Activated naive CD8-positive, alpha-beta T cell treated with anti-CD3 and anti-CD28 coated beads, Interleukin-2, amount 10 ng/mL, durations not matched to agents 7 days and 5 days (primary cell): ENCODE results near the gene NLRX1. TPM values are rescaled to one million over a fixed set of nuclear protein-coding genes. Genes with fewer than 3 reads are reported as not detected.
"Not testable (repeated sequence)": the region's sequence is repeated elsewhere in the genome, so short reads cannot be mapped to it uniquely, and the experiment has no call there.

Experiments used
- ATAC-seq: fragments of 150-1000 bp; cut with Tn5 transposase; one replicate; pipeline ENCODE4 v1.10.0; 2021; ENCODE audit warnings: low read depth, moderate library complexity
- POLR2A ChIA-PET: fragments of 350-600 bp; sonication (Branson Sonifier 250); formaldehyde crosslinking; loops from one replicate; lab custom pipeline; 2021; ENCODE audit warnings: antibody characterized with exemption; lab: Charles Lee
- DNase-seq: peaks from one replicate; pipeline ENCODE4 v3.0.0; 2021
- H3K27ac Mint-ChIP-seq: one replicate; pipeline ENCODE4 v1.8.0; 2022; ENCODE audit warnings: mild to moderate bottlenecking, mixed read lengths
- H3K27me3 Mint-ChIP-seq: one replicate; pipeline ENCODE4 v1.8.0; 2022; ENCODE audit warnings: mild to moderate bottlenecking, moderate library complexity, mixed read lengths
- H3K36me3 Mint-ChIP-seq: one replicate; pipeline ENCODE4 v1.8.0; 2021; ENCODE audit warnings: mild to moderate bottlenecking, mixed read lengths
- H3K4me1 Mint-ChIP-seq: one replicate; pipeline ENCODE4 v1.8.0; 2021; ENCODE audit warnings: mixed read lengths
- H3K4me3 Mint-ChIP-seq: one replicate; pipeline ENCODE4 v1.8.0; 2022; ENCODE audit warnings: mild to moderate bottlenecking, moderate library complexity, mixed read lengths
- H3K9me3 Mint-ChIP-seq: one replicate; pipeline ENCODE4 v1.8.0; 2021; ENCODE audit warnings: mixed read lengths
- total RNA-seq, 2 experiments: library from RNA; stranded (reverse); gene quantifications; one replicate each; pipeline ENCODE4 v1.2.3, GENCODE V29; 2021

The NLRX1 gene
- total RNA-seq: 10 to 100 TPM; 20.7 to 25.2 TPM

- no peaks in the 10 kb centered on the region for H3K9me3 Mint-ChIP-seq
- no peaks in the 10 kb centered on the region for H3K27me3 Mint-ChIP-seq
- ATAC-seq (peak; percentile 89), DNase-seq (peak; percentile 84)
- peaks cover 2% of the 10 kb centered on the region for H3K36me3 Mint-ChIP-seq
- POLR2A ChIA-PET: interaction anchor here (0.5 to 2.6 kb wide), 26 partner anchors 8 to 597 kb away, joined by 3 to 22 read pairs (median 6); partner anchors contain the start of genes ABCG4, C2CD2L, CBL and CENATAC
- peaks cover 19% of the 10 kb centered on the region for H3K4me1 Mint-ChIP-seq
- peak within 1 kb of the TSS; percentile 92 for H3K4me3 Mint-ChIP-seq
- H3K27ac Mint-ChIP-seq: peak within 1 kb of the TSS; percentile 94
Measured at GRCh38 chr11:119168471-119169281, at the start of gene NLRX1. Gene NLRX1 (plus strand): TSS chr11:119168725. CDS start chr11:119171404, 2,679 bp downstream.

GRCh38 chr11:119118946-119119345 lies 49.6 kb upstream of the NLRX1 start:
- no peak for ATAC-seq
- Mint-ChIP-seq H3K27me3 (no peaks in the 10 kb centered on the region), H3K27ac (no peak overlapping the region), H3K4me3 (no peak overlapping the region), H3K4me1 (peaks cover 38% of the 10 kb centered on the region), H3K36me3 (peaks cover 25% of the 10 kb centered on the region), H3K9me3 (no peaks in the 10 kb centered on the region)
- no peak for DNase-seq
- POLR2A ChIA-PET: interaction anchor here (0.5 to 0.8 kb wide), 4 partner anchors 13 to 375 kb away, joined by 3 read pairs; partner anchors contain the start of gene DPAGT1

GRCh38 chr11:119120639-119121007 lies 47.9 kb upstream of the NLRX1 start:
- DNase-seq (no peak), ATAC-seq (no peak)
- H3K27me3 Mint-ChIP-seq: no peaks in the 10 kb centered on the region
- no peaks in the 10 kb centered on the region for H3K9me3 Mint-ChIP-seq
- peaks cover 17% of the 10 kb centered on the region for H3K36me3 Mint-ChIP-seq
- POLR2A ChIA-PET: interaction anchor here (0.8 to 2.6 kb wide), 9 partner anchors 9 to 682 kb away, joined by 4 to 20 read pairs (median 5); partner anchors contain the start of genes C2CD2L, CBL, DPAGT1 and HYOU1
- peak overlapping the region; percentile 93 for H3K4me3 Mint-ChIP-seq
- peaks cover 31% of the 10 kb centered on the region for H3K4me1 Mint-ChIP-seq
- peak overlapping the region; percentile 86 for H3K27ac Mint-ChIP-seq

GRCh38 chr11:119121008-119121810 lies 47.3 kb upstream of the NLRX1 start, which contains the start of gene HINFP:
Gene HINFP (plus strand): TSS chr11:119121580. CDS start chr11:119126945, 5,365 bp downstream.
- peaks cover 13% of the 10 kb centered on the region for H3K36me3 Mint-ChIP-seq
- ATAC-seq: peak; percentile 97
- peak within 1 kb of the TSS; percentile 86 for H3K27ac Mint-ChIP-seq
- peak; percentile 97 for DNase-seq
- no peaks in the 10 kb centered on the region for H3K27me3 Mint-ChIP-seq
- peak within 1 kb of the TSS; percentile 93 for H3K4me3 Mint-ChIP-seq
- H3K9me3 Mint-ChIP-seq: no peaks in the 10 kb centered on the region
- POLR2A ChIA-PET: interaction anchor here (0.6 to 3.0 kb wide), 14 partner anchors 9 to 682 kb away, joined by 3 to 22 read pairs (median 4); partner anchors contain the start of genes ABCG4, C2CD2L, CBL and DPAGT1
- peaks cover 25% of the 10 kb centered on the region for H3K4me1 Mint-ChIP-seq

GRCh38 chr11:119121811-119122124 lies 46.8 kb upstream of the NLRX1 start:
- Mint-ChIP-seq H3K27ac (peak overlapping the region; percentile 86), H3K9me3 (no peaks in the 10 kb centered on the region), H3K27me3 (no peaks in the 10 kb centered on the region), H3K4me1 (peaks cover 28% of the 10 kb centered on the region), H3K4me3 (peak overlapping the region; percentile 93), H3K36me3 (peaks cover 11% of the 10 kb centered on the region)
- DNase-seq (no peak), ATAC-seq (no peak)
- POLR2A ChIA-PET: interaction anchor here (0.6 to 3.0 kb wide), 12 partner anchors 10 to 197 kb away, joined by 3 to 22 read pairs (median 5); partner anchors contain the start of genes ABCG4, C2CD2L, CBL and DPAGT1

GRCh38 chr11:119125821-119126220 lies 42.7 kb upstream of the NLRX1 start:
- Mint-ChIP-seq H3K27me3 (no peaks in the 10 kb centered on the region), H3K4me3 (no peak overlapping the region), H3K27ac (no peak overlapping the region), H3K9me3 (no peaks in the 10 kb centered on the region), H3K36me3 (peaks cover 10% of the 10 kb centered on the region), H3K4me1 (peaks cover 22% of the 10 kb centered on the region)
- DNase-seq (no peak), ATAC-seq (no peak)
- POLR2A ChIA-PET: interaction anchor here (0.7 kb wide), 1 partner anchor 57 kb away, joined by 7 read pairs; no protein-coding TSS in a partner anchor

GRCh38 chr11:119126675-119127268 lies 41.8 kb upstream of the NLRX1 start:
- H3K4me3 Mint-ChIP-seq: no peak overlapping the region
- DNase-seq (no peak), ATAC-seq (no peak)
- POLR2A ChIA-PET: interaction anchor here (1.4 kb wide), 1 partner anchor 25 kb away, joined by 4 read pairs; the partner anchor contains the start of gene DPAGT1
- no peaks in the 10 kb centered on the region for H3K27me3 Mint-ChIP-seq
- no peaks in the 10 kb centered on the region for H3K9me3 Mint-ChIP-seq
- peaks cover 10% of the 10 kb centered on the region for H3K36me3 Mint-ChIP-seq
- peak overlapping the region; percentile 3 for H3K27ac Mint-ChIP-seq
- H3K4me1 Mint-ChIP-seq: peaks cover 18% of the 10 kb centered on the region

GRCh38 chr11:119130662-119131061 lies 37.9 kb upstream of the NLRX1 start:
- peaks cover 7% of the 10 kb centered on the region for H3K4me1 Mint-ChIP-seq
- DNase-seq: no peak
- no peaks in the 10 kb centered on the region for H3K27me3 Mint-ChIP-seq
- no peak overlapping the region for H3K4me3 Mint-ChIP-seq
- POLR2A ChIA-PET: no interaction called here
- no peak overlapping the region for H3K27ac Mint-ChIP-seq
- H3K9me3 Mint-ChIP-seq: no peaks in the 10 kb centered on the region
- ATAC-seq: no peak
- H3K36me3 Mint-ChIP-seq: peaks cover 18% of the 10 kb centered on the region

- POLR2A ChIA-PET: interaction anchor here (1.8 kb wide), 1 partner anchor 14 kb away, joined by 6 read pairs; the partner anchor contains the start of gene ABCG4
- Mint-ChIP-seq H3K9me3 (no peaks in the 10 kb centered on the region), H3K36me3 (peaks cover 16% of the 10 kb centered on the region), H3K4me1 (peaks cover 3% of the 10 kb centered on the region), H3K27me3 (peaks cover 2% of the 10 kb centered on the region), H3K4me3 (no peak overlapping the region), H3K27ac (no peak overlapping the region)
- DNase-seq (no peak), ATAC-seq (no peak)
Measured at GRCh38 chr11:119134389-119134978, 34.0 kb upstream of the NLRX1 start.

- H3K9me3 Mint-ChIP-seq, H3K27ac Mint-ChIP-seq, H3K27me3 Mint-ChIP-seq, DNase-seq, H3K36me3 Mint-ChIP-seq, H3K4me1 Mint-ChIP-seq, H3K4me3 Mint-ChIP-seq, ATAC-seq: not testable (repeated sequence)
- POLR2A ChIA-PET: interaction anchor here (0.7 to 1.5 kb wide), 2 partner anchors 9 to 37 kb away, joined by 4 read pairs; partner anchors contain the start of gene ABCG4
Measured at GRCh38 chr11:119139276-119139675, 29.2 kb upstream of the NLRX1 start.

GRCh38 chr11:119144825-119145486 lies 23.6 kb upstream of the NLRX1 start:
- peaks cover 12% of the 10 kb centered on the region for H3K4me1 Mint-ChIP-seq
- no peak overlapping the region for H3K27ac Mint-ChIP-seq
- POLR2A ChIA-PET: no interaction called here
- DNase-seq: no peak
- peaks cover 40% of the 10 kb centered on the region for H3K27me3 Mint-ChIP-seq
- peak; percentile 39 for ATAC-seq
- no peaks in the 10 kb centered on the region for H3K36me3 Mint-ChIP-seq
- H3K9me3 Mint-ChIP-seq: no peaks in the 10 kb centered on the region
- no peak overlapping the region for H3K4me3 Mint-ChIP-seq

- POLR2A ChIA-PET: no interaction called here
- ATAC-seq: no peak
- peaks cover 46% of the 10 kb centered on the region for H3K27me3 Mint-ChIP-seq
- no peaks in the 10 kb centered on the region for H3K9me3 Mint-ChIP-seq
- H3K36me3 Mint-ChIP-seq: no peaks in the 10 kb centered on the region
- no peak overlapping the region for H3K27ac Mint-ChIP-seq
- DNase-seq: no peak
- peaks cover 12% of the 10 kb centered on the region for H3K4me1 Mint-ChIP-seq
- no peak overlapping the region for H3K4me3 Mint-ChIP-seq
Measured at GRCh38 chr11:119145551-119145950, 23.0 kb upstream of the NLRX1 start.
